ENCODE results near the gene SERPINH1.

The SERPINH1 gene

DNA sequence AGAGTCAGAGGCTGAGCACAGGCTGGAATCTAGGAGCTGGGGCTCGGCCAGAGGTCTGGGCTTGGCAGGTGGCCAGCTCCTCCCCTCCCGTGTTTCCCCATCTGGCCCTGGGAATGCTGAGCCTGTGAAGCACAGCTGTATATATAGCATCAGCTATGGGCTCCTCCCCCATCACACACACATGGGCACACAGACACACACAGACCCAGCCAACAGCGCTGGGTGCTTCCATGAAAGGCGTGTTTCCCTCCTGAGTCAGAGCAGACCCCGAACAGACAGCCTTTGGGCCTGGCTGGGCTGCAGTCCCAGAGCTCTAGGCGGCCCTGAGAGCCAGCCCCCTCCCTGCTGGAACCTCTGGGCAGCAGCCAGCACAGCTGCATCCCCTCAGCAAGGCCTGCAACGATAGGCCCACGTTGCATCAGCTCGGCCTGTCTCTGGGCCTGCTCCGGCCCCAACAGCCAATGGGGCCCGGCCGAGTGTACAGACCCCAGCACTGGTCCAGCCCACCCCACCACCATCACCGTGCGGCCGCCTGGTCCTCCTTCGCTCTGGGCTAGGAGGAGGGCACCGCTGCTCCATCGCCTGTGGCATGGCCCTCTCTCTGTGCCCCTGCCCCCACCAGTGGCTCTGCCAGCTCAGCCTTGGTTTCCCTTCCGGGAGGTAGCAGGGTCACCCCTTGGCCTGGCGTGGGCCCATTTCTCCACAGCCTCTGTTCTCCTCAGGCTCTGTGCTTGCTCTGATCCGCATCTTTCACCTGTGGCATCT lies 7.6 kb upstream of the SERPINH1 start:
- no peak for DNase-seq (ENCODE audit: low read depth in 3 of 3, low spot score in 1 of 3)

DNA sequence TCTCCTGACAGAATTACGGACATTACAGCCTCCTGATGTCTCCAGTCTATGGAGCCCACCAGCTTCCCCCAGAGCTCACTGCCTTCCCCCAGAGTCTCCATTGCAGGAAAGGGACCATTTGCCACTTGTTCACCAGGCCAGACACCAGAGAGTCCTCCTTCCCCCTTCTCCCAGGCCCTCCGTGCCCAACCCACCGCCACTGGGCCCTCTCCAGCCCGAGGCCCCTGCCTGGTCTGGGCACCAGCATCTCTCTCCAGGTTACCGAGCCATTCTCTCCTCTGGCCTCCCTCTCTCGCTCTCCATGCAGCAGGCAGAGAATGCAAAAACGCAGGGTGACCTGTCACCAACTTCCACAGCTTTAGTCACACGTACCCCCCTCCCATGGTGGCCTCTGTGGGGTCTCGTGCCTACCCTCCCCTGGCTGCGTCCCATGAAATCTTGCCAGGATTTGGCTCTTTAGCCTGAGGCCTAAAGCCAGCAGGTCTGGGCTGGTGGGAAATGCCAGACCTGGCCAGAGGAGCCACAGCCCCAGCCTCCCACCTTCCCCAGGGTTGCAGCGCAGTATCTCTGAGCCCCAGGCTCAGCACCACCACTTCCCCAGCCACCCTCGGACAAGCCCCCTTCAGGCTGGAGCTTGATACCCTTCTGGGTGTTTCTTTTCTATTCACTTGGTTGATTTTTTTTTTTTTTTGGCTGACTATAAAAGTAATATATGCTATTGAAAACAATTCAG lies 6.8 kb upstream of the SERPINH1 start:
- no peak for DNase-seq (ENCODE audit: low read depth in 3 of 3, low spot score in 1 of 3)

DNA sequence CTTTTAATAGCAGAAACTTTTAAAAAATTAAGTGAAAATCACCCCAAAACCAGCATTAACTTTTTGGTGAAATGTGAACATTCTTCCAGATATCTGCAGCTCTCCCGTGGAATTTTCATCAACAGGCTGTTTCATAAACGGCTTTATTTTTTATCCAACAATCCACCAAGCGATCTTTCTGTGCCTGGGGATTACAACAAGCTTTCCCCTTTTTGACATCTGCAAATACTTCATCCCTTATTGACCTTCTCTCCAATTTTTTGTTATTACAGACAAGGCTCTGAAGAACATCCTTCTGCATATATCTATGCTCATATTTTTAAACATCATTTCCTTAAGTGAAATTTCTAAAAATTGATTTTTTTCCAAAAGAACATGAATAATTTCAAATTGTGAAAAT lies 5.8 kb upstream of the SERPINH1 start:
- no peak for DNase-seq (ENCODE audit: low read depth in 3 of 3, low spot score in 1 of 3)

- DNase-seq (ENCODE audit: low read depth in 3 of 3, low spot score in 1 of 3), result no peak
These were observed 4.2 kb upstream of the SERPINH1 start for GRCh38 chr11:75557666-75558494.

- no peak for DNase-seq (ENCODE audit: low read depth in 3 of 3, low spot score in 1 of 3)
These were observed 2.9 kb upstream of the SERPINH1 start for GRCh38 chr11:75558939-75559843.

DNA sequence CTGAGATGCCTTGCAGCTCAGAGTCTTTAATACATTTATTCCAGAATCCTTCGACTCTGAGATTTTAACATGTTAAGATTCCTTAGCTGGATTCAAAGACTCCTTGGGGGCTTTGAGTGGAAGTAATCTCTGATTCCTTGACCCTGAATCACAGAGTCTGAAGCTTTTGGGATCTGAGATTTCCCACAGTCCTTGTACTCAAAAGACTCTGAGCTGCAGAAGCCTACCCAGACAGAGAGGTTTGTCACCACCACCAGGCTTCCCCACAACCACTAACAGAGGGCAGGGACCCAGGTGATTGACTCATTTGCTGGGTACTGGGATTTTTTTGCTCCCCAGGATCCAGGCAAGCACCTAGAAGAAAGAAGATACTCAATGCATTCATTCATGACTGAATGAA lies 1.4 kb upstream of the SERPINH1 start:
- DNase-seq (ENCODE audit: low read depth in 3 of 3, low spot score in 1 of 3), result no peak

- DNase-seq (ENCODE audit: low read depth in 3 of 3, low spot score in 1 of 3), result no peak
These were observed 516 bp upstream of the SERPINH1 start for GRCh38 chr11:75561426-75562047.

- DNase-seq (ENCODE audit: low read depth in 3 of 3, low spot score in 1 of 3), result no peak
These were observed 907 bp downstream of the SERPINH1 start for GRCh38 chr11:75562836-75563484.

- DNase-seq (ENCODE audit: low read depth in 3 of 3, low spot score in 1 of 3), result no peak
These were observed 1.5 kb downstream of the SERPINH1 start for GRCh38 chr11:75563501-75563977.

DNA sequence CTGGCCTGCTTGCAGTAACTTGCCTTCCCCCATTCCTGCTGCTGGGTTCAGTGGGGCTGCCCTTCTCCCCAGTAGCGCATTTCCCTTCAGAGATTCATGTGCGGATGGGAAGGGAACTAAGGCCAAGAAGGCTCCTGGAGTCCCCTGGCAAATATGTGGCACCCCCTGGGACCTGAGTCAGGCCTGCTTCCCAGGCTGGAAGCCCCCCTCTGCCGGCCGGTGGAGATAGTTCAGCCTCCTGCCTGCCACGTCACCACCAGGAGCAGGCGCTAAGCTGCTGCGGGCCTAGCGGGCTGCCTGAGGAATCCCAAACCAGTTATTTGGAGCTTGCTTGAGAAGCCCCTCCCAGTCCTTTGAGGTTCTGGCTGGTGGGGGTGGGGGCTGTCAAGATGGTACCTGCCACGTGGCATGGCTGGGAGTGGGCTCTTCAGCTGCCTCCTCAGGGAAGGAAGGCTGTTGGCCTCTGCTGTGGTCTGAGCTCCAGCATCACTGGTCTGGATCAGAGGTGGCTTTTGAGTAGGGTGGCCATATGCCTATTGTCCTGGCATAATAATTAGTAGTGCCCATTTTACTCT lies 2.0 kb downstream of the SERPINH1 start:
- no peak for DNase-seq (ENCODE audit: low read depth in 3 of 3, low spot score in 1 of 3)

DNA sequence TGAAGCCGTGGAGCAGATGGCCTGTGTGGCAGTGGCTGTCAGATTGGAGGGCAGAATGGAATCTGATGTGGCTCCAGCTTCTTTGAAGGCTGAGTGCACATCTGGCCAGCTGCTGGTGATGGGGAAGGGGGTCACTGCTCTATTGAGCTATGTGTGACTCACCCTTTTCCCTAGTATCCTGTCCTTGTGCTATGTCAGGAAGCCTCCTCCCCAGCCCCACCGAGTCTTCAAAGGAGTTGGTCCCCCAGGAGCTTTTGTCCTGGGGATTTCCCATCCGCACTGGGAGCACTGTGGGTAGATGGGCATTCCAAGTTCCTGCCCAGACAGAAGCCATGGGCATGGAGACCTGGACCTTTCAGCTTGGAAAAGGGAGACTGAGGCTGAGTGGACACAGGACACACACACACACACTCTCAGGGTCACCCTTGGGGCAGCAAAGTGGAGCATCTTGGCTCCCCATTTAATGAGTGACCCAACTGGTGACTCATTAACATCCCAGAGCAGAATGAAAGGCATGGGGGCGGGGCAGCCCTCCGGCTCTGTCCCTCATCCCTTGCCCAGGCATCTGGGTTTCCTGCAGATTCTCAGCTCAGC lies 3.3 kb downstream of the SERPINH1 start:
- no peak for DNase-seq (ENCODE audit: low read depth in 3 of 3, low spot score in 1 of 3)

DNA sequence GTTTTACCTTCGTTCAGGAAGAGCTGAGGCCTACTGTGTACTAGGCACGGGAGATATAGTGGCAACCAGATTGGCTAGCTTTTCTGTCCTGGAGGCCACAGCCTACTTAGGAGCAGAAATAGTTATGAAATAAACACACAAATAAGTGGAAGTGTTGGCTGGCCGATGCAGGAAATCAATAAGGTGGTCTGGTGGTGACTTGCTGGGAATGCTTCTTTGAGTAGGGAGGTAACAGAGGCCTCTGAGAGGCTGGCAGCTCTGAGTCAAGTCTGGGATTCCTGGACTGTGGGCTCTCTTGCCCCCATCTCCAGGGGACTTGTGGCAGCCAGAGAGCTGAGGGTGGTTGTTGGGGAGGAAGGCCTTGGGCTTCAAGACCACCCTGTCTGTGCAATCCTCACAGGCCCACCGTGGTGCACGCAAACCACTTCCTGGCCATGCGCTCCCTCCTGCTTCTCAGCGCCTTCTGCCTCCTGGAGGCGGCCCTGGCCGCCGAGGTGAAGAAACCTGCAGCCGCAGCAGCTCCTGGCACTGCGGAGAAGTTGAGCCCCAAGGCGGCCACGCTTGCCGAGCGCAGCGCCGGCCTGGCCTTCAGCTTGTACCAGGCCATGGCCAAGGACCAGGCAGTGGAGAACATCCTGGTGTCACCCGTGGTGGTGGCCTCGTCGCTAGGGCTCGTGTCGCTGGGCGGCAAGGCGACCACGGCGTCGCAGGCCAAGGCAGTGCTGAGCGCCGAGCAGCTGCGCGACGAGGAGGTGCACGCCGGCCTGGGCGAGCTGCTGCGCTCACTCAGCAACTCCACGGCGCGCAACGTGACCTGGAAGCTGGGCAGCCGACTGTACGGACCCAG lies 4.1 kb downstream of the SERPINH1 start:
- no peak for DNase-seq (ENCODE audit: low read depth in 3 of 3, low spot score in 1 of 3)

- DNase-seq (ENCODE audit: low read depth in 3 of 3, low spot score in 1 of 3), result no peak
These were observed 4.8 kb downstream of the SERPINH1 start for GRCh38 chr11:75566763-75567279.

DNA sequence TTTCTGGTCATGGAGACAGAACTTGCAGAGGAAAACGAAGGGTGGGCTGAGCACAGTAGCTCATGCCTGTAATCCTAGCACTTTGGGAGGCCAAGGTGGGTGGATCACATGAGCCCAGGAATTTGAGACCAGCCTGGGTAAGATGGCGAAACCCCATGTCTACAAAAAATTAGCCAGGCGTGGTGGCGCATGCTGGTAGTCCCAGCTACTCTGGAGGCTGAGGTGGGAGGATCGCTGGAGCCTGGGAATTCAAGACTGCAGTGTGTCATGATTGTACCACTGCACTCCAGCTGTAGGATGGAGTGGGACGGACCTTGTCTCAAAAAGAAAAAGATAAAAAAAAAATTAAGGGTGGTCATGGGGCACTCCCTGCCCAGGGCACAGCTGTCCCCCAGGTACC lies 5.9 kb downstream of the SERPINH1 start:
- no peak for DNase-seq (ENCODE audit: low read depth in 3 of 3, low spot score in 1 of 3)

DNA sequence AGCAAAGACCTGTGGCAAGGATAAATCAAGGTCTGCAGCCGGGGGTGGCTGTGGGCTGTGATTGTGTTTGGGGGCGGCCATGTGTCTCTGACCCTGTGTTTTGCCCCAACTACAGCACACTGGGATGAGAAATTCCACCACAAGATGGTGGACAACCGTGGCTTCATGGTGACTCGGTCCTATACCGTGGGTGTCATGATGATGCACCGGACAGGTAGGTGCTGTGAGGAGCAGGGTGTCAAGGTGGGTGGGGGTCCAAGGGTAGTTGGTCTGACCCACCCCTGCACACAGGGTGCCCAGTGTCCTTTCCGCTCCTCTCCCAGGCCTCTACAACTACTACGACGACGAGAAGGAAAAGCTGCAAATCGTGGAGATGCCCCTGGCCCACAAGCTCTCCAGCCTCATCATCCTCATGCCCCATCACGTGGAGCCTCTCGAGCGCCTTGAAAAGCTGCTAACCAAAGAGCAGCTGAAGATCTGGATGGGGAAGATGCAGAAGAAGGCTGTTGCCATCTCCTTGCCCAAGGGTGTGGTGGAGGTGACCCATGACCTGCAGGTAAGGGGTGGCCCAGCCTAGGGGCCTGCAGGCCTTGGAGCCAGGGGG lies 6.7 kb downstream of the SERPINH1 start:
- DNase-seq (ENCODE audit: low read depth in 3 of 3, low spot score in 1 of 3), result no peak

GRCh38 chr11:75570559-75571139 lies 8.6 kb downstream of the SERPINH1 start:
- DNase-seq (ENCODE audit: low read depth in 3 of 3, low spot score in 1 of 3), result no peak

- DNase-seq (ENCODE audit: low read depth in 3 of 3, low spot score in 1 of 3), result no peak
These were observed 9.6 kb downstream of the SERPINH1 start for GRCh38 chr11:75571625-75572024.
